Ishikawa (cell line): ENCODE measurements around the gene ABTB2.

Experiments
- CREB1 ChIP-seq: IDR thresholded peaks from 2 replicates; pipeline ENCODE4 v1.6.1; 2012; ENCODE audit warnings: low read depth
- EP300 ChIP-seq: IDR thresholded peaks from 2 replicates; pipeline ENCODE4 v1.6.1; 2012; ENCODE audit warnings: borderline replicate concordance
- RAD21 ChIP-seq: IDR thresholded peaks from 2 replicates; pipeline ENCODE4 v1.6.1; 2012; ENCODE audit warnings: low read depth
- TAF1 ChIP-seq: IDR thresholded peaks from 2 replicates; pipeline ENCODE4 v1.6.1; 2012; ENCODE audit warnings: low read depth, mild to moderate bottlenecking
- TCF12 ChIP-seq: IDR thresholded peaks from 2 replicates; pipeline ENCODE4 v1.6.1; 2012; ENCODE audit warnings: low read depth
- TF ChIP-seq, protein P1 (sequence below): IDR thresholded peaks from 2 replicates; pipeline ENCODE4 v1.6.1; 2012; ENCODE audit warnings: low read depth, mild to moderate bottlenecking

DNA sequence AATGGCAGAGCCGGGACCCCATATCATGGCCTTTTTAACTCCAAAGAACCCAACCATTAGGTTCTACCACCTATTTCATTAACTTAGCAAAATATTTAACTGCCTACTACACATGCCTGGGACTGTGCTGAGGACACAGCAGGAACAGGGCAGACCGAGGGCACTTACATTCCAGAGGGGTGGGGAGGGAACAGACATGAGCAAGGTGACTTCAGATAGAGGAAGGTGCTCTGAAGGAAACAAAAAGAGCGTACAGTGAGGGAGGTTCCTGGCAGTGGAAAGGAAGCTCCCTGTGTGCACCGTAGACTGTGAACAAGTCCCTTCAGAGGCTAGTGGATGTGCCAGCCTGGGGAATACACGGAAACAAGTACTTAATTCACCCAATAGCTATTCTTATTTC, 169.6 kb downstream of the ABTB2 start:
- no peak for TF ChIP-seq TCF12
- TF ChIP-seq, protein P1, sequence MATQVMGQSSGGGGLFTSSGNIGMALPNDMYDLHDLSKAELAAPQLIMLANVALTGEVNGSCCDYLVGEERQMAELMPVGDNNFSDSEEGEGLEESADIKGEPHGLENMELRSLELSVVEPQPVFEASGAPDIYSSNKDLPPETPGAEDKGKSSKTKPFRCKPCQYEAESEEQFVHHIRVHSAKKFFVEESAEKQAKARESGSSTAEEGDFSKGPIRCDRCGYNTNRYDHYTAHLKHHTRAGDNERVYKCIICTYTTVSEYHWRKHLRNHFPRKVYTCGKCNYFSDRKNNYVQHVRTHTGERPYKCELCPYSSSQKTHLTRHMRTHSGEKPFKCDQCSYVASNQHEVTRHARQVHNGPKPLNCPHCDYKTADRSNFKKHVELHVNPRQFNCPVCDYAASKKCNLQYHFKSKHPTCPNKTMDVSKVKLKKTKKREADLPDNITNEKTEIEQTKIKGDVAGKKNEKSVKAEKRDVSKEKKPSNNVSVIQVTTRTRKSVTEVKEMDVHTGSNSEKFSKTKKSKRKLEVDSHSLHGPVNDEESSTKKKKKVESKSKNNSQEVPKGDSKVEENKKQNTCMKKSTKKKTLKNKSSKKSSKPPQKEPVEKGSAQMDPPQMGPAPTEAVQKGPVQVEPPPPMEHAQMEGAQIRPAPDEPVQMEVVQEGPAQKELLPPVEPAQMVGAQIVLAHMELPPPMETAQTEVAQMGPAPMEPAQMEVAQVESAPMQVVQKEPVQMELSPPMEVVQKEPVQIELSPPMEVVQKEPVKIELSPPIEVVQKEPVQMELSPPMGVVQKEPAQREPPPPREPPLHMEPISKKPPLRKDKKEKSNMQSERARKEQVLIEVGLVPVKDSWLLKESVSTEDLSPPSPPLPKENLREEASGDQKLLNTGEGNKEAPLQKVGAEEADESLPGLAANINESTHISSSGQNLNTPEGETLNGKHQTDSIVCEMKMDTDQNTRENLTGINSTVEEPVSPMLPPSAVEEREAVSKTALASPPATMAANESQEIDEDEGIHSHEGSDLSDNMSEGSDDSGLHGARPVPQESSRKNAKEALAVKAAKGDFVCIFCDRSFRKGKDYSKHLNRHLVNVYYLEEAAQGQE, result no peak
- TF ChIP-seq RAD21, result no peak
- TF ChIP-seq TAF1, result no peak
- no peak for TF ChIP-seq CREB1
- TF ChIP-seq EP300, result no peak
